HCEC 1CT (cell line): ENCODE data around the gene NKAIN1.
"Not testable (repeated sequence)": the region's sequence is repeated elsewhere in the genome, so short reads cannot be mapped to it uniquely, and the experiment has no call there.

ENCODE experiments used
- DNase-seq: peaks from one replicate; pipeline ENCODE4 v3.0.0-alpha.2; 2017

Gene NKAIN1

DNA sequence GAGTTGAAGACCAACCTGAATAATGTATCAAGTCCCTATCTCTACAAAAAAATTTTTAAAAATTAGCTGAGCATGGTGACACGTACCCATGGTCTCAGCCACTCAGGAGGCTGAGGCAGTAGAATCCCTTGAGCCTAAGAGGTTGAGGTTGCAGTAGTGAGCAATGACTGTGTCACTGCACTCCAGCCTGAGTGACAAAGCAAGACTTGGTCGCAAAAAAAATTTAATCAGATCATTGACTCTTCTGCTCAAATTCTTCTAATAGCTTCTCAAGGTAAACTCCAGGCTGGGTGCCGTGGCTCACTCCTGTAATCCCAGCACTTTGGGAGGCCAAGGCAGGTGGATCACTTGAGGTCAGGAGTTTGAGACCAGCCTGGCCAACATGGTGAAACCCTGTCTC lies 88.3 kb downstream of the NKAIN1 start:
- DNase-seq = no peak

DNA sequence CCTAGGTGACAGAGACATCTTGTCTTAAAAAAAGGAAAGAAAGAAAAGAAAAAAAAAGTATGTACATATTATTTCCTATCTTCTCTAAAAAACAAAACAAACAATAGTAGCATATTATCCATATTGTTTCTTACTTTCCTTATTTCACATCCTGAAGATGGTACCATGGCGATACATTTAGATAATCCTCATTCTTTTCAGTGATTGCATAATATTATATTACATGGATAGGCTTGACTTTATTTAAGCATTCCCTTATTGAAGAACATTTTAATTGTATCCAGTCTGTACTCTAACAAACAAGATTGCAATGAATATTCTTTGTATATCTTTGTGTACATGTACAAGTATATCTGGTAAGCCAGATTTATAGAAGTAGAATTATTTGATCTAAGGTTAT lies 91.3 kb downstream of the NKAIN1 start:
- DNase-seq = no peak

DNA sequence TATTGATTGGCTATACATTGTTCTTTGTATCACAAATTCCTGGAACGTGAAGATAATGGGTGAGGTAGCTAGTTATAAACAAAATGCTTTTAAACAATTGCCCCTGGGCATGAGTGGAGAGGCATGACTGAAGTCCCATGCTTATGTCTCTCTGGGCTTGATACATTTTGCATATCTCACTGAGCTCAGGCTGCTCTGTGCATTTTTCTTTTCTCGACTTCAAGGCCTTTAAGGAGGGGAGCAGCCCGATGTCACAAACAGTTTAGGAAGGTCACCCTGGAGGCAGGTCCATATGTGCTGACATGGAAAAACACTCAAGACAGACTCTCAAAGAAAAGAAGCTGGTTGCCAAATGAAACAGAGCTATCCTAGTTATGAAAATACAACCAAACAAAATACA lies 94.0 kb downstream of the NKAIN1 start:
- no peak for DNase-seq

DNA sequence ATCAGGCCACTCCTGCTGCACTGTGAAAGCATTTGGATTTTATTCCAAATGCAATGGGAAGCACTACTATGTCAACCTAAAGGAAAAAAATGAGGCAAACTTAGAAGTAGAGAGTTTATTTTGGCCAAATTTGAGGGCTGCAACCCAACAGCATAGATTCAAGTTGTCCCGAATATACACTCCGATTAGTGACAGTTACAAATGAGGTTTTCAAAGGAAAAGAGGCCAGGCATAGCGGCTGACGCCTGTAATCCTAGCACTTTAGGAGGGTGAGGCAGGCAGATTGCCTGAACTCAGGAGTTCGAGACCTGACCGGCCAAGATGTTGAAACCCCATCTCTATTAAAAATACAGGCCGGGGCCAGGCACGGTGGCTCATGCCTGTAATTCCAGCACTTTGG lies 95.2 kb downstream of the NKAIN1 start:
- DNase-seq = no peak

DNA sequence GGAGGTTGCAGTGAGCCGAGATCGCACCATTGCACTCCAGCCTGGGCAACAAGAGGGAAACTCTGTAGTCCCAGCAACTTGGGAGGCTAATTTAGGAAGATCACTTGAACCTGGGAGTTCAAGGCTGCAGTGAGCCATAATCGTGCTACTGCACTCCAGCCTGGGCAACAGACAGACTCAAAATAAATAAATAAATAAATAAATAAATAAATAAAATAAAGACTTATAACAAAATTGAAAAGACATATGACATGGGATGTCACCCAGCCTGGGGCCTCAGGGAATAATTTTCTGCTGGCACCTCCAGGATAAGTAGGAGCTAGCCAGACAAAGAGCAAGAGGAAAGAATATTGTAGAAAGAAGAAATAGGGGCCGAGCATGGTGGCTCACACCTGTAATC lies 96.2 kb downstream of the NKAIN1 start:
- no peak for DNase-seq

DNA sequence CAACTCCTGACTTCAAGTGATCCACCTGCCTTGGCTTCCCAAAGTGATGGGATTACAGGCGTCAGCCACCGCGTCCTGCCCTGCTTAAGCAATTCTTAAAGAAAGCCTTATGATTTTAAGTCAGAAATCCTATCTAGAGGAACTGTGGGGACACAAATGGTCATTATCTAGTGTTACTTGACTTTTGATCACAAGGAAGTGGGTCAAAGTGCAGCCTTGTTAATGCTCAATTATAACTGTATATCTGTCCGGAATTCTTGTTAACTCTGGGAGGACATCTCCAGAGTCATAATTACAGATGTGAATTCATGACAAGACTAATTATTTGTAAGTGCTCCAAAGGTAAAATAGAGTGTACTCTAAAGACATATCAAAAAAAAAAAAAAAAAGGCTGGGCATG lies 97.3 kb downstream of the NKAIN1 start:
- no peak for DNase-seq

DNA sequence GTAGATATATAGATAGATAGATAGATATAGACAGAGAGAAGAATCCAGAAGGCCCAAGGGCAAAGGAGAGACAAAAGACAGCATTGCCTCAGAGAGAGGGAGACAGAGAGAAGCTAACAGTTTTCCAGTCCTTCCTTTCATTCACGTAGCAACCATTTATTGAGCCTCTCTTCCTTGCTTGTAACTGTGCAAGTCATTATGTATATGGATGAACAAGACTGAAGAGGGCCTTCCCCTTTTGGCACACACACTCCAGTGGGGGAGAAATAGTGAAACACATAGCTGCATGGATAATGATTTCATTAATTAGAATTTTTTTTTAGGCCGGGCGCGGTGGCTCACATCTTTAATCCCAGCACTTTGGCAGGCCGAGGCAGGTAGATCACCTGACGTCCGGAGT lies 99.4 kb downstream of the NKAIN1 start:
- DNase-seq = no peak

DNA sequence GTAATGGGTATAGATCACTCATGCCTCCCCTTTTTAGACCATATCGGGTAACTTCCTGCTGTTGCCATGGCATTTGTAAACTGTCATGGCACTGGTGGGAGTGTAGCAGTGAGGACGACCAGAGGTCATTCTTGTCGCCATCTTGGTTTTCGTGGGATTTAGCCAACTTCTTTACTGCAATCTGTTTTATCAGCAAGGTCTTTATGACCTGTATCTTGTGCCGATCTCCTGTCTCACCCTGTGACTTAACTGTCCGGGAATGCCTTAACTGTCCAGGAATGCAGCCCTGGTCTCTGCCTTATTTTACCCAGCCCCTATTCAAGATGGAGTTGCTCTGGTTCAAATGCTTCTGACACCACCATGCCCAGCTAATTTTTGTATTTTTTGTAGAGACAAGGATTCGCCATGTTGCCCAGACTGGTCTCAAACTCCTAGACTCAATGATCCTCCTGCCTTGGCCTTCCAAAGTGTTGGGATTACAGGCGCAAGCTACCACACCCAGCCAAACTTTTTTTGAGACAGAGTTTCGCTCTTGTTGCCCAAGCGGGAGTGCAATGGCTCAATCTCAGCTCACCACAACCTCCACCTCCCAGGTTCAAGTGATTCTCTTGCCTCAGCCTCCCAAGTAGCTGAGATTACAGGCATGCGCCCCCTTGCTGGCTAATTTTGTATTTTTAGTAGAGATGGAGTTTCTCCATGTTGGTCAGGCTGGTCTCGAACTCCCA lies 100.7 kb downstream of the NKAIN1 start:
- DNase-seq = not testable (repeated sequence)

DNA sequence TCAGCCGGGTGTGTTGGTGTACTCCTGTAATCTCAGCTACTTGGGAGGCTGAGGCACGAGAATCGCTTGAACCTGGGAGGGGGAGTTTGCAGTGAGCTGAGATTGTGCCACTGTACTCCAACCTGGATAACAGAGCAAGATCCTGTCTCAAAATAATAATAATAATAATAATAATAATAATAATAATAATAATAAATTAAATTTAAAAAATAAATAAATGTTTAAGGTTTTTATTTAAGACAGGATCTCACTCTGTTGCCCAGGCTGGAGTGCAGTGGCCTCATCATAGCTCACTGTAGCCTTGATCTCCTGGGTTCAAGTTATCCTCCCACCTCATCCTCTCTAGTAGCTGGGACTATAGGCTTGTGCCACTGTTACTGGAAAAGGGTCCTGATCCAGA lies 101.8 kb downstream of the NKAIN1 start:
- not testable (repeated sequence) for DNase-seq

DNA sequence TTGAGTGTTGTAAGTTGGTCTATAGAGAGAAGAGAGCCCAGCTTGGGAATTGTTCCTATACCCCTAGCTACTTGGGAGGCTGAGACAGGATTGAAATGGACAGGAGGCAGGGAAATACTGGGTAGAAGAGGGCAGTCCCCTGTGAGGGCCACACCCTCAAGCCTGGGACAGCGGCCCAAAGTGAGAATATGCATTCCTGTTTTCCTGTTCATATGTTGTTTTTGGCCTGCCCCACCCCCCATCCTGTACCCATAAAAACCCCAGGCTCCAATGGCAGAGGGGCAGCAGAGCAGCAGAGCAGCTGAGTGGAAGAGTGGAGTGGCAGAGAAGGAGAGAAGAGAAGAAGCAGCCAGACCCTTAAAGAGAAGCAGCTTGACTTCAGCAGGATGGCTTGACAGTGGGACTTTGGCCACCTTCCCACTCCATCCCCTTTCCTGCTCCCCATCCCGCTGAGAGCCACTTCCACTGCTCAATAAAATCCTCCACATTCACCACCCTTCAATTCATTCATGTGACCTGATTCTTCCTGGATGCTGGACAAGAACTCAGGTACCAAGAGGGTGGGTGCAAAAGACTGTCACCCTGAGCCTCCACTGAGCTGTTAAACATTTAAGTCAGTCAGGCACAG lies 103.6 kb downstream of the NKAIN1 start:
- DNase-seq = no peak

DNA sequence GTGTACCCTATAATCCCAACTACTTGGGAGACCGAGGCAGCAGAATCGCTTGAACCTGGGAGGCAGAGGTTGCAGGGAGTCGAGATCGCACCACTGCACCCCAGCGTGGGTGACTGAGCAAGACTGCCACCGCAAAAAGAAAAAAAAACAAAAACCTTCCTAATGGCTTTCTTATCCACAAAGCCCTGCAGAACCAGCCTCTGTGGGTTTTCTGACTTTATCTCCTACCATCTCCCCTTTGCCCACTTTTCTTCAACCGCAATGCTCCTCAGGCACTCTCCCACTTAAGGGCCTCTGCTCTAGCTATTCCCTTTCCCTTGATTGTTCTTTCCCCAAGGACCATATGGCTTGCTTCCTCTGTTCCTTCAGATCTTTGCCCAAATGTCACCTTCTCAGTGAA lies 106.3 kb downstream of the NKAIN1 start:
- DNase-seq = no peak
